Central memory CD4-positive, alpha-beta T cell (primary cell): Measurements from ENCODE around the gene TEX44.

ENCODE experiments used
- DNase-seq: peaks from one replicate; pipeline ENCODE4 v3.0.0; 2022

Gene TEX44

DNA sequence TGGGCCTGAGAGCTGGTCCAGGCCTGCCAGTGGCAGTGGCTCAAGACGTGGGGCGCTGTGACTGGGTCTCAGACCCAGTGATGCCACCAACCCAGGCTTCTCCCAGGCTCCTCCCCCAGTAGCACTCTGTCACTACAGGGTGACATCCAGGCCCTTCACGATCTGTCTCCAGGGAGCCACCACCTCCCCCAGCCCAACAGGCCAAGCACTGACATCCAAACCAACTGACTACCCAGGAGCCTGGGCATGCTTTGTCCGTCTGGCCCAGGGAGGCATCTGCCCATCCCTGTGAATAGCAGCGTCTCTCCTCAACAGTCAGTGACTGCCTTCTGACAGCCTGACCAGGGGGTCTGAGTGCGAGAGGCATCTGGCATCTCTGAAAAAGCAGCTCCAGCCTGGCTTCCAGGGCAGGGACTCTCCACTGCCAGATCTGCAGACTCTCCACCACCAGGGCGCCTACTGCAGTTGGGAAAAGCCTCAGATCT, 13.0 kb downstream of the TEX44 start:
- DNase-seq = peak; percentile 16

DNA sequence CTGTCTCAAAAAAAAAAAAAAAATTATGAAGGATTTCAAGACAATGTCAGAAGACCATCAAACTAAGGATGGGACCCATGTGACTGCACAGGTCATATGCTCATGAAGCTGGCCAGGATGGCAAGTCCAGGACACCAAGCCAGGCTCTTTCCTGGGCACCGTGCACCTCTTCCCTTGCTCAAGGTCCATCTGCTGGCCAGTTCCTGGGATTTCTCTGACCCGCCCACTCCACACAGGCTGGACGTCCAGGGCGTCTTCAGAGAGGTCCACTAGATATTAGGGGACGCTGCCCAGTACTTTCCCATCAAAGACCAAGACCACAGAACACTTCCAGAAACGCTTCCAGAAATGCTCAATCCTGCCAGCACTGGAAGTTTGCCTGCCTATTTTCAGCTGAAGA, 14.3 kb downstream of the TEX44 start:
- DNase-seq = no peak

DNA sequence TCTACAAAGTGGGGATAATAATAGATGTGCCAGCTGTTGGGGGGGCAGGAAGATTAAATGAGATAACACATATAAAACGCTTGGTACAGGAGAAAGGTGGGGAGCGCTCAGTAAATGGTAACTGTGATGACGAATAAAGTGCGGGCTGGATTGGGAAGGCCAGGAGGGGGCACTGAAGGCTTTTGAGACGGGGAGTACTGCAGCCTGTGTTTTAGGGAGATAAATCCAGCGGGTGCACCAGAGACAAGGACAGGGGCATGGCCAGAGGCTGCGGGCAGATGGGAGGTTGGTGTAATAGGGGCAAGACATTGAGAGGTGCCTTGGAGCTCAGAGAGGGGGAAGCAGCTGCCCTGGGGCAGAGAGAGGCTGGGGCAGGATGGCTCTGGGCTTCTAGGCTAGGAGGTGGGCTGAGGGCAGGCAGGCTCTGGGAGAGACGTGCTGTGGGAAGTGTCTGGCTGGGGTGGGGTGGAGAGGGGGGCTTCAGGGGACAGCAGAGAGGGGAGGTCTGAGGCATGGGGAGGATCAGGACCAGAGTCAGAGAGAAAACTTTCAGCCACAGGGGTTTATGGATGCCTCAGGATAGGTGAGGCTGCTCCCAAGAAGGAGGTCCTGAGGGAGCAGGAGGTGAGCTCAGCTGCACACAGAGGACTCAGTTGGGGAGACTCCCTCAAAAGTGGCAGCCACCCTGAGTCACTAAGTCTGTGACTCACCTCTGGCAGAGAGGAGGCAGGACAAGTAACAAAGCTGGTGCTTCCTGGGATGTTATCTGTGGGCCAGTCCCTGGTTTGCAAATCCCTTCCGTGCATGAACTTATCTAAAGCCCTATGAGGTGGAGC, 18.8 kb downstream of the TEX44 start:
- no peak for DNase-seq

DNA sequence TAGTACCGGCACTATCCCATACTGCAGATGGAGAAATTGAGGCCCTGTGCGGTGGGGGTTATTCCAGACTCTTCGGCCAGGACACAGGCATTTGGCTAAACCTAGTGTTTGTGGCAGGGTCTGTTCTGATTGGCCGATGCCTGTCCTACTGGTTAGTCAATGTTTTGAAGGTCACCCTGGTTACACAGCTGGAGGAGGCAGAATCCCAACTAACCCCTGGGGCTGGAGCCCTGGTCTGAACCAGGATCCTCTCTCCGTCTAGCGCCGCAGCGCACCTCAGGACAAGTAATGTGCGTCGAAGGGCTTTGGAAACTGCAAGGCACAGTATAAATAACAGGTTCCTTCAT, 19.4 kb downstream of the TEX44 start:
- no peak for DNase-seq

GRCh38 chr2:231612456-231613330, 20.0 kb downstream of the TEX44 start:
- DNase-seq = peak; percentile 79

DNA sequence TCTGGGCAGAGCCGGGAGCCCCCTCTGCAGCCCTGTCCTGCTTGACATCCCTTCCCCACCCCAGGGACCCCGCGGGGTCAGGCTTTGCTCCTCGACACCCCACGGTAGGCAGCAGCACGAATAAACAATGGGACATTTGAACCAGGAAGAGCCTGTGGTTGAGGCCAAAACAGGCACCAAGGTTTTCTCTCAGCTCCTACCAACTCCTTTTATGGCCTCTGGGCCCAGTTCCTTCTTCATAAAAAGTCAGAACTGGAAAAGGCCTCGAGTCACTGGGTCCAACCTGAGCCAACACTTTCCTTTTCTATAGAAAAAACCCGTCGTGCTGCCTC, 20.6 kb downstream of the TEX44 start:
- no peak for DNase-seq

DNA sequence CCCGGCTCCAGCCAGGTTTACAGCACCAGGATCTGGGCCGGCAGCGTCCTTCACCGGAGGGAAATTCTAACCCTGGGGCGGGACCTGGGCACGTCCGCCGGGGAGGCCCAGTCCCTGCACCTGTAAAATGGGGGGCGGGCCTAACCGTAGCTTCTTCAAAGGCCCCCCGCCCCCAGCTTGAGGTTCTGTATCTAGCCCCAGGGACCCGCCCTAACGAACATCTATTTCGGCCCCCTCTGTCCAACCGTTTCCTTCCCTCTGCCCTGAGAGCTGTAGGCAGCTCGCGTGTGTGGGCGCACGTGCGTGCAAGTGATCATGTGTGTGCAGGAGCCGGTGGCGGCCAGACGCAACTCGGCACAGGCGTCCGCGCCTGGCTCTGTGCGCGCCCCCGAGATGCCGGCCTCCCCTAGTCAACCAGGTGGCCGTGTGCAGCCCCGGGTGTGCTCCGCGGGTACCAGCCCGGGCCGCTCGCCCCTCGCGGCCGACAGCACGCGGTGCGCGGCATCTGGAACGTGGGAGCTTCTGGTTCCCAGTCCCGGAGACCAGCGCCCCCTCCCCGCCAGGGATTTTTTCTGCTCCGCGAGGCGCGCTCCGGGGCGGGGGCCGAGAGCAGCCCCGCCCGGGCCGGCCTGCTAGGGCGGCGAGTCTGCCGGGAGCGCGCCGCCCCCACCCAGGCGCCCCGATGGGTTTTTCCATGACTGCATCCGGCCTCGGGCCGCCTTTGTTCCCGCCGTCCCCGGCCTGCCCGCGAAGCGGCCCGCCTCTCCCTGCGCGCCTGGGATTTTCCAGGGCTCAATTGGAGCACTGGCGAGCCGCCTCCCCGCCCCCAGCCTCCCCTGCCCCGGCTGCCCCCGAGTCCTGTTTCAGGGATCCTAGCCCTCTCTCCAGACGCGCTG, 21.2 kb downstream of the TEX44 start:
- DNase-seq = peak; percentile 37

DNA sequence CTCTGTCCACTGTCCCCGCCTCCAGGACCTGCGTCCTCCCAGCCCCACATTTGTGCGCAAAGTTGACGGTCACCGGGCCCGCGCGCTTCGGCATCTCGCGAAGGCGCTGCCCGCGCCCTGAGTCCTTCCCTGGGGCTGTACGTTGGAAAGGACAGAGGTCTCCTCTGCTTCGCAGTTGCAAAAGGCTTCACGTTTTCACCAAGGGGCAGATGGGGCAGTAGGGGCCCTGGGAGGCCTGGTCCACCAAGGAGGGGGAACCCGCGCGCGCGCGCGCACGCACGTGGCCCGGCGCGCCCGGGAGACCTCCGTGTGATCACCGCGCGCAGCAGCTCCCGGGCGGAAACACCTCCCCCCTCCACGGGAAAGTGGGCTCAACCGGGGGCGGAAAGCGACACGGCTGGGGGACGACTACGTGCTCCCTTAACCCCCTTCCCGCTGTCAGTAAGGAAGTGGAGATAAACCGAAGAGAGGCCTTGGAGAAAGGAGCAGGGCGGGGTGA, 21.9 kb downstream of the TEX44 start:
- no peak for DNase-seq

DNA sequence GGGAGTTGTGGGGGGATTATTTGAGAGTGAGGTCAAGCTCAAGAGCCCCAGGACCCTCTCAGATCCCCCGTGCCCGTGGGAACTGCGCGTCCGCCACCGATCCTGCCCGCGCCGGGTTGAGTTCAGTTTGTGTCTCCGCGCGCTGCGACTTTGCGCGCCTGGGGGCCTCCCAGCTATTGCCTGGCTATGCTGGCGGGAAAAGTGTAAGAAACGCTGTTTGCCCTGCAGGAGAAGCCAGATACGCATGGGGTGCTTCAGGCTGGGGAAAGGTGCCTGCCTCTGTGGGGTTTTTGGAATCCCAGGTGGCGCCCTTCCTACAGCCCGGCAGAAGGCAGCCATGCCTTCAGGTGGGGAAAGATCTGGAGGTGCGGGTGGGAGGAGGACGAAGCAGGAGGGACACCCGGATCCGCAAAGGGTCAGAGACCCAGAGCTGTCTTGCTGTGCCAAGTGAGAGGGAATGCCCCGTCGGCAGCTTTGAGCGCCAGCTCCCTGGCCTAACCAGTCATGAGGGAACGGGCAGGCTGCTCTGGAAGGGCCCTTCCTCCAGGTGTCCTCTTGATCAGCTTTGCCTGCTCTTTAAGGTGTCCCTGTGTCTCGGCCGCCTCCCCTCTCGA, 22.5 kb downstream of the TEX44 start:
- no peak for DNase-seq

DNA sequence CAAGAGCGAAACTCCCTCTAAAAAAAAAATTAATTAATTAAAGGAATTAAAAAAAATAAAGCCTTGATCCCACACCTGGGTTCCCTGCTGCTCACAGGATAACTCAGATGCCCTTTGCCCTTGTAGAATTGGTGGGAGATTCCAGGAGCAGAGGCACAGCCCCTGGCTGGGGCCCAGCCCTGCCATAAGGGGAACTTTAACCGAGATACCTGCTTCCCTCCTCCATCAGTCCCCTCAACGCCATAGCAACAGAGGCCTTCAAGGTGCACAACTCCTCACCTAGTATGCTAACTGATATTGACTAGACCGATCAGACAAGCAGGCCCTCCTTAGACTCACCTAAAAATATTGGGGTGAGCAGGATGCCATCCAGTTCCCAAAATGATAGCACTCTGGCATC, 23.6 kb downstream of the TEX44 start:
- DNase-seq = no peak

- no peak for DNase-seq
These were observed 24.6 kb downstream of the TEX44 start for GRCh38 chr2:231617059-231617926.

GRCh38 chr2:231621051-231621879, 28.6 kb downstream of the TEX44 start:
- DNase-seq = no peak

DNA sequence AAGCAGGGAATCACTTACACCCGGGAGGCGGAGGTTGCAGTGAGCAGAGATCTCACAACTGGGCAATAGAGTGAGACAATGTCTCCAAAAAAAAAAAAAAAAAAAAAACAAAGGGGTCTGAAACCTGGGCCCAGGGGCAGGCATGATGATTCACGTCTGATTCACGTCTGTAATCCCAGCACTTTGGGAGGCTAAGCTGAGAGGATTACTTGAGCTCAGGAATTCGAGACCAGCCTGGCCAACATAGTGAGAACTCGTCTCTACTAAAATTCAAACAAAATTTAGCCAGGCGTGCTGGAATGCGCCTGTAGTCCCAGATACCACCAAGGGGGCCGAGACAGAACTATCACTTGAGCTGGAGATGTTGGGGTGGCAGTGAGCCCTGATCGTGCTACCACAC, 30.3 kb downstream of the TEX44 start:
- DNase-seq = no peak

GRCh38 chr2:231626449-231626848, 33.8 kb downstream of the TEX44 start:
- no peak for DNase-seq

- no peak for DNase-seq
These were observed 34.9 kb downstream of the TEX44 start for GRCh38 chr2:231627384-231628120.

DNA sequence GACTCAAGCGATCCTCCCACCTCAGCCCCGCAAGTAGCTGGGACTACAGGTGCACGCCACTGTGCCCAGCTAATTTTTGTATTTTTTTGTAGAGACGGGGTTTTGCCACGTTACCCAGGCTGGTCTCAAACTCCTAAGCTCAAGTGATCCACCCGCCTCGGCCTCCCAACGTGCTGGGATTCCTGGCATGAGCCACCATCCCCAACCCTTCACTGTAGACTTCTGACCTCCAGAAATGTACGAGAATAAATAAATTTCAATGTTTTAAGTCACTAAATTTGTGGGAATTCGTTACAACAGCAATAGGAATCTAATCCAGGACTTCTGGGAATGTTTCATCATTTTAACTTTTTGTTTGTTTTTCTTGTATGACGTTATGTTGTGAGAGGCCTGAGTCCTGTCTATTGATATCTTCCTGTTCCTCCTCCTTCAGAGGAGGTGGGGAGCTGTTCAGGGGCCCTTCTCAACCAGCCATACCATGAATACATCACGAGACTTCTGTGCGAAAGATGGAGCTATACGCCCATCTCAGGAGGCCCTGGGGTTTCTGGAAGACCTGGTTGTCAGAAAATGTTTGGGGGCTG, 40.0 kb downstream of the TEX44 start:
- DNase-seq = no peak

DNA sequence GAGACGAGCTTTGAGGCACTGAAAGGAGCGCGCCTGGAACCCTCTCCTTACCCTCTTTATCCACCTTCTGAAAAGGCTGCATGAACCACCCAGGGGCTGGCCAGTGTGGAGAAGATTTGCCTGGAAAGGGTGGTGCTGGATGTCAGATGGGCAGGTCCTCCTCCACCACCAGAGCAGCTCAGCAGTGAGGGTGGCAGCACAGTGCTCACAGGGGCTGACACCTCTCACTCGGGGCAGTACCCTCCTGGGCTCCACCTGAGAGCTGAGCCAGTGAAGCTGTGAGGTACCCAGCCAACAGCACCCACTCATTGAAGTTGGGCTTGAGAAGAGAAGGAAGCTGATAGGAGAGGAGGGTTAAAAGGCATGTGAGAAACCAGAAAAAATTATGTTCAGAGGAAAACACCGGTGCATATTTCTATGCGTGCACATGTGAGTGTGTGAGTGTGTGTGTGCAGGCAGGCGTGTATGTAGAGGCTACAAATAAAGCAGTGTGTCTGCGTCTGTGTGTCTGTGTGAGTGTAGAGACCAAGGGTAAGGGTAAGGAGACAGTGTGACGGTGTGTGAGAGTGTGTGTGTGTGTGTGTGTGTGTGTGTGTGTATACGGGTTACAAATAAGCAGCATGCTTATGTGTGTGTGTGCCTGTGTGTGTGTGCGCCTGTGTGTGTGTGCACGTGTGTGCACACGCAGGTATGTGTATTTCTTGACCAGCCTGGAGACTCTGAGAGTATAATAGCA, 40.7 kb downstream of the TEX44 start:
- DNase-seq = no peak

GRCh38 chr2:231634412-231634811, 41.7 kb downstream of the TEX44 start:
- no peak for DNase-seq
